Hepatocyte (in vitro differentiated cells): Measurements from ENCODE around the gene ZFX.

Source experiments
- CTCF ChIP-seq: fragments of 200-600 bp; sonication (generic); IDR thresholded peaks from 2 replicates; pipeline ENCODE4 v1.5.1; 2016; ENCODE audit warnings: antibody characterized with exemption, mild to moderate bottlenecking; ENCODE audit not compliant: poor library complexity
- EZH2 ChIP-seq: fragments of 200-600 bp; sonication (generic); IDR thresholded peaks from 2 replicates; pipeline ENCODE4 v1.6.1; 2016; ENCODE audit warnings: antibody characterized with exemption, mild to moderate bottlenecking, borderline replicate concordance
- EZH2phosphoT487 ChIP-seq: fragments of 200-600 bp; sonication (generic); IDR thresholded peaks from one replicate; pipeline ENCODE4 v1.6.1; 2018; ENCODE audit warnings: antibody characterized with exemption, mild to moderate bottlenecking, low read depth, moderate library complexity; ENCODE audit not compliant: unreplicated experiment, severe bottlenecking

- TF ChIP-seq CTCF: no peak
- TF ChIP-seq EZH2: no peak
- TF ChIP-seq EZH2phosphoT487: no peak
These were observed 94.2 kb downstream of the ZFX start for GRCh38 chrX:24243692-24244091.
